ENCODE measurements around the gene POLR1A.

DNA sequence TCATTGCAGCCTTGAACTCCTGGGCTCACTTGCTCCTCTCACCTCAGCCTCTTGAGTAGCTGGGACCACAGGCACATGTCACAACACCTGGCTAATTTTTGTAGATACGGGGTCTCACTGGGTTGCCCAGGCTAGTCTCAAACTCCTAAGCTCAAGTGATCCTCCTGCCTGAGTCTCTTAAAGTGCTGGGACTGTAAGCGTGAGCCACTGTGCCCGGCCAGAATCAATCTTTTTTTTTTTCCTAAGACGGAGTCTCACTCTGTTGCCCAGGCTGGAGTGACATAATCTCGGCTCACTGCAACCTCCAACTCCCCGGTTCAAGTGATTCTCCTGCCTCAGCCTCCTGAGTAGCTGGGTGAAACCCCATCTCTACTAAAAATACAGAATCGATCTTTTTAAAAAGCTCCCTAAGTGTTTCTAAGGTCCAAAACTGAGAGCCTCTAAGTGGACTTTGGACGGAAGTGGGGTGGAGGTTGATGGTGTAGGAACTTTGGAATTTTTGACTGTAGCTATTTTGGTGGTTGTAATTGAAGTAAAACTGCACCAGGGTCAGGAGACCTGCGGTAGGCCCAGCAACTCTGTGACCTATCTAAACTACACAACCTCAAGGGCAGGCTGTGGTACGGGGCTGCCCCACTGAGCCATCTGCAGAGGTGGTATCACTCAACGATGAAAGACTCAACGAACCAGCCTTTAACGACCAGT, 82.9 kb downstream of the POLR1A start:
- TF ChIP-seq, protein P1, sequence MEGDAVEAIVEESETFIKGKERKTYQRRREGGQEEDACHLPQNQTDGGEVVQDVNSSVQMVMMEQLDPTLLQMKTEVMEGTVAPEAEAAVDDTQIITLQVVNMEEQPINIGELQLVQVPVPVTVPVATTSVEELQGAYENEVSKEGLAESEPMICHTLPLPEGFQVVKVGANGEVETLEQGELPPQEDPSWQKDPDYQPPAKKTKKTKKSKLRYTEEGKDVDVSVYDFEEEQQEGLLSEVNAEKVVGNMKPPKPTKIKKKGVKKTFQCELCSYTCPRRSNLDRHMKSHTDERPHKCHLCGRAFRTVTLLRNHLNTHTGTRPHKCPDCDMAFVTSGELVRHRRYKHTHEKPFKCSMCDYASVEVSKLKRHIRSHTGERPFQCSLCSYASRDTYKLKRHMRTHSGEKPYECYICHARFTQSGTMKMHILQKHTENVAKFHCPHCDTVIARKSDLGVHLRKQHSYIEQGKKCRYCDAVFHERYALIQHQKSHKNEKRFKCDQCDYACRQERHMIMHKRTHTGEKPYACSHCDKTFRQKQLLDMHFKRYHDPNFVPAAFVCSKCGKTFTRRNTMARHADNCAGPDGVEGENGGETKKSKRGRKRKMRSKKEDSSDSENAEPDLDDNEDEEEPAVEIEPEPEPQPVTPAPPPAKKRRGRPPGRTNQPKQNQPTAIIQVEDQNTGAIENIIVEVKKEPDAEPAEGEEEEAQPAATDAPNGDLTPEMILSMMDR (IDR thresholded peaks at IDR 0.05), result no peak
- TF ChIP-seq POLR2AphosphoS5 (IDR thresholded peaks at IDR 0.05) (no peak), POLR2A (IDR thresholded peaks at IDR 0.05) (no peak)
